Liver (tissue), 9 donors: ENCODE results near the gene LDLRAD4. TPM values are rescaled to one million over a fixed set of nuclear protein-coding genes. Genes with fewer than 3 reads are reported as not detected.

Source experiments
- DNase-seq: peaks from one replicate; pipeline ENCODE4 v3.0.0-alpha.2; 2017; ENCODE audit warnings: low spot score
- H3K27ac ChIP-seq, 2 donors: one replicate each; pipeline ENCODE4 v1.7.0; 2013; ENCODE audit warnings: inconsistent platforms in 2 of 2, low read length in 2 of 2, control low read depth in 1 of 2, low read depth in 1 of 2, mild to moderate bottlenecking in 1 of 2
- H3K27me3 ChIP-seq, 4 donors: one replicate each; pipeline versions ENCODE4 v1.6.1 to v1.7.0; 2013; ENCODE audit warnings: low read length in 3 of 4, inconsistent platforms in 1 of 4, mild to moderate bottlenecking in 1 of 4, moderate library complexity in 1 of 4; ENCODE audit not compliant: control insufficient read depth in 4 of 4, insufficient read depth in 4 of 4
- H3K36me3 ChIP-seq, 4 donors: one replicate each; pipeline versions ENCODE4 v1.6.1 to v1.7.0; 2013; ENCODE audit warnings: low read length in 3 of 4, mild to moderate bottlenecking in 3 of 4, low read depth in 1 of 4, moderate library complexity in 1 of 4; ENCODE audit not compliant: control insufficient read depth in 4 of 4, insufficient read depth in 3 of 4
- H3K4me1 ChIP-seq, 4 donors: one replicate each; pipeline versions ENCODE4 v1.6.1 to v1.7.0; 2013; ENCODE audit warnings: low read length in 3 of 4, mild to moderate bottlenecking in 3 of 4, moderate library complexity in 1 of 4; ENCODE audit not compliant: control insufficient read depth in 4 of 4, insufficient read depth in 4 of 4
- H3K4me3 ChIP-seq, 3 donors: one replicate each; pipeline versions ENCODE4 v1.6.1 to v1.7.0; 2013; ENCODE audit warnings: low read length in 3 of 3, control low read depth in 1 of 3, low read depth in 1 of 3, mild to moderate bottlenecking in 1 of 3
- H3K9ac ChIP-seq, 2 donors: one replicate each; pipeline ENCODE4 v1.7.0; 2013; ENCODE audit warnings: low read length in 2 of 2, mild to moderate bottlenecking in 2 of 2, moderate library complexity in 2 of 2, control low read depth in 1 of 2, low read depth in 1 of 2
- H3K9me3 ChIP-seq, 4 donors: one replicate each; pipeline versions ENCODE4 v1.6.1 to v1.7.0; 2013; ENCODE audit warnings: low read length in 3 of 4; ENCODE audit not compliant: control insufficient read depth in 4 of 4
- ATF3 ChIP-seq: IDR thresholded peaks from 2 replicates; pipeline ENCODE4 v1.6.1; 2016; ENCODE audit warnings: antibody characterized with exemption
- CTCF ChIP-seq: fragments of 150-350 bp; IDR thresholded peaks from 2 replicates; pipeline ENCODE4 v1.5.1; 2017; ENCODE audit warnings: improper control_type of control experiment, low read depth, low read length; ENCODE audit not compliant: missing input control
- EGR1 ChIP-seq, 2 donors: IDR thresholded peaks; 2 replicates each; pipeline ENCODE4 v1.6.1; 2016 to 2018; ENCODE audit warnings: antibody characterized with exemption in 2 of 2, low read depth in 2 of 2
- FOXA1 ChIP-seq: IDR thresholded peaks from 2 replicates; pipeline ENCODE4 v1.6.1; 2016; ENCODE audit warnings: antibody characterized with exemption
- FOXA2 ChIP-seq: IDR thresholded peaks from 2 replicates; pipeline ENCODE4 v1.6.1; 2016; ENCODE audit warnings: antibody characterized with exemption
- GABPA ChIP-seq, 2 donors: IDR thresholded peaks in 1 of 2; conservative IDR thresholded peaks in 1 of 2; 2 replicates each; pipeline ENCODE4 v1.6.1; 2016; ENCODE audit warnings: antibody characterized with exemption in 2 of 2, mild to moderate bottlenecking in 1 of 2, moderate library complexity in 1 of 2
- HNF4A ChIP-seq, 2 donors: conservative IDR thresholded peaks; 2 replicates each; pipeline ENCODE4 v1.6.1; 2016; ENCODE audit warnings: antibody characterized with exemption in 2 of 2, mild to moderate bottlenecking in 2 of 2
- HNF4G ChIP-seq: IDR thresholded peaks from 2 replicates; pipeline ENCODE4 v1.6.1; 2016; ENCODE audit warnings: antibody characterized with exemption
- JUND ChIP-seq, 2 donors: IDR thresholded peaks; 2 replicates each; pipeline ENCODE4 v1.6.1; 2016; ENCODE audit warnings: antibody characterized with exemption in 2 of 2
- MAX ChIP-seq: IDR thresholded peaks from 2 replicates; pipeline ENCODE4 v1.6.1; 2016; ENCODE audit warnings: antibody characterized with exemption
- NR2F2 ChIP-seq: IDR thresholded peaks from 2 replicates; pipeline ENCODE4 v1.6.1; 2016; ENCODE audit warnings: antibody characterized with exemption
- RAD21 ChIP-seq, 2 donors: IDR thresholded peaks; 2 replicates each; pipeline ENCODE4 v1.6.1; 2016; ENCODE audit warnings: antibody characterized with exemption in 2 of 2, mild to moderate bottlenecking in 2 of 2
- REST ChIP-seq: IDR thresholded peaks from 2 replicates; pipeline ENCODE4 v1.6.1; 2016; ENCODE audit warnings: antibody characterized with exemption, mild to moderate bottlenecking
- SP1 ChIP-seq: IDR thresholded peaks from 2 replicates; pipeline ENCODE4 v1.6.1; 2018; ENCODE audit warnings: antibody characterized with exemption, mild to moderate bottlenecking
- TAF1 ChIP-seq: conservative IDR thresholded peaks from 2 replicates; pipeline ENCODE4 v1.6.1; 2016; ENCODE audit warnings: antibody characterized with exemption, mild to moderate bottlenecking
- YY1 ChIP-seq: IDR thresholded peaks from 2 replicates; pipeline ENCODE4 v1.6.1; 2016; ENCODE audit warnings: antibody characterized with exemption, mild to moderate bottlenecking
- ZBTB33 ChIP-seq: IDR thresholded peaks from 2 replicates; pipeline ENCODE4 v1.6.1; 2016; ENCODE audit warnings: antibody characterized with exemption
- WGBS: extraction: QIAGEN DNeasy Blood & Tissue Kit; methylation state at CpG from one replicate; pipeline ENCODE4 v1.1.7; 2013; 5-methylcytosine and 5-hydroxymethylcytosine counted together
- polyA plus RNA-seq, 2 donors: library from polyadenylated mRNA; stranded (reverse) in 1 of 2; unstranded in 1 of 2; fragments of 200-250 nt in 1 of 2; fragments of >200 nt in 1 of 2; fragmentation: Nextera tagmentation in 1 of 2; extraction: Ambion mirVana in 1 of 2; gene quantifications; one replicate each; pipeline versions ENCODE4 v1.2.1 to v1.2.3, GENCODE V29; 2013 to 2015
- total RNA-seq, 2 donors: library from RNA; depleted of rRNA; stranded (reverse); fragments of >200 nt; gene quantifications; one replicate each; pipeline ENCODE4 v1.2.3, GENCODE V29; 2014
- donor health status: healthy.
- donor health status: healthy.
- donor health status: healthy.
- donor health status: healthy.
- donor health status: healthy.

LDLRAD4 gene
- total and polyA plus RNA-seq, 4 donors, result 4.8 to 41.7 (median 12.7) TPM

GRCh38 chr18:13400636-13401315 lies 182.2 kb downstream of the LDLRAD4 start:
- no peaks in the 10 kb centered on the region for H3K9me3 ChIP-seq
- no peak for TF ChIP-seq CTCF
- TF ChIP-seq YY1, result no peak
- TF ChIP-seq SP1, result no peak
- TF ChIP-seq HNF4A (conservative IDR thresholded peaks at IDR 0.05), result no peak
- no peak for TF ChIP-seq ZBTB33
- no peak for TF ChIP-seq ATF3
- TF ChIP-seq TAF1, result no peak
- no peak for TF ChIP-seq NR2F2
- TF ChIP-seq JUND (IDR thresholded peaks at IDR 0.05), result no peak
- no peak for TF ChIP-seq HNF4G
- TF ChIP-seq GABPA (IDR thresholded peaks at IDR 0.05 in 1 of 2, conservative IDR thresholded peaks at IDR 0.05 in 1 of 2), result no peak
- TF ChIP-seq FOXA2, result no peak
- TF ChIP-seq RAD21 (IDR thresholded peaks at IDR 0.05), result no peak
- TF ChIP-seq EGR1 (IDR thresholded peaks at IDR 0.05; ENCODE audit: low read depth in 2 of 2), result no peak
- TF ChIP-seq MAX, result no peak
- TF ChIP-seq REST, result no peak
- no peak for TF ChIP-seq FOXA1
- peaks cover 0 to under 1% (median under 1%) of the 10 kb centered on the region in 4 donors for H3K4me1 ChIP-seq
- H3K27ac ChIP-seq, result no peak overlapping the region
- DNase-seq, result no peak
- peaks cover 0 to 7% (median 3%) of the 10 kb centered on the region in 4 donors for H3K36me3 ChIP-seq
- H3K27me3 ChIP-seq, result no peaks in the 10 kb centered on the region
- no peak overlapping the region for H3K9ac ChIP-seq
- 95% methylated on average over 11 of the region's 11 CpGs for WGBS
- no peak overlapping the region for H3K4me3 ChIP-seq
